A549 (cell line): Measurements from ENCODE around the gene NSMCE4A.

ENCODE experiments used
- CBX2 ChIP-seq: fragments of 200-600 bp; sonication (generic); IDR thresholded peaks from 2 replicates; pipeline ENCODE4 v1.6.1; 2016; ENCODE audit warnings: low read depth, mild to moderate bottlenecking, borderline replicate concordance
- EP300 ChIP-seq, 2 experiments: fragments of >200 bp; sonication (Bioruptor Twin); formaldehyde crosslinking; IDR thresholded peaks; 2 replicates in 1 of 2; 3 replicates in 1 of 2; pipeline ENCODE4 v1.6.1; 2016 to 2017
- MAFK ChIP-seq: fragments of 450-650 bp; IDR thresholded peaks from 2 replicates; pipeline ENCODE4 v1.6.1; 2014; ENCODE audit not compliant: partially characterized antibody
- PHF8 ChIP-seq: fragments of 200-600 bp; sonication (generic); IDR thresholded peaks from 2 replicates; pipeline ENCODE4 v1.6.1; 2016; ENCODE audit warnings: low read depth, mild to moderate bottlenecking, antibody characterized with exemption, moderate library complexity, borderline replicate concordance
- POLR2A ChIP-seq: IDR thresholded peaks from 2 replicates; pipeline ENCODE4 v1.6.1; 2012; ENCODE audit warnings: mild to moderate bottlenecking, low read length
- TF ChIP-seq, protein P1 (sequence below): fragments of >200 bp; sonication (Bioruptor Twin); formaldehyde crosslinking; IDR thresholded peaks from 3 replicates; pipeline ENCODE4 v1.5.1; 2016
- TF ChIP-seq, protein P2 (sequence below): fragments of 200-600 bp; sonication (generic); IDR thresholded peaks from 2 replicates; pipeline ENCODE4 v1.6.1; 2016; ENCODE audit warnings: antibody characterized with exemption, mild to moderate bottlenecking, moderate library complexity
- TF ChIP-seq, protein P3 (sequence below): fragments of 450-650 bp; IDR thresholded peaks from 2 replicates; pipeline ENCODE4 v1.6.1; 2014; ENCODE audit warnings: antibody characterized with exemption

DNA sequence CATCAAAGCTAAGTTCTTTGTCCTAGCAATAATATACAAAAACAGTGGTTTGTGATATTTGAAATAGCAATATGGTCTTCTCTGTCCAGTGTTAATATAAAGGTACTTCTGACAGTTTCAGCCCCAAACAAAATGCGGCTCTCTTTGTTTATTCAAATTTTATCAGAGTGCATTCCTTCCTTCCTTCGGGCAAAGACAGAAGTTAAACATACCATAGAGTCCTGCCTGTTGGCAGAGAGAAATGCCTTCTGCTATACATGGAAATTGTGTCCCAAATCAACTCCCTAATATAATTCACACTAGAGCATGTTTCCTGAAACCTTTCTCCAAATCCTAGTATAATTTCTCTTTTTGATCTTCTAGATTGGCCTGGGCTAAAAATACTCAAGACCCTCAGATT, 26.0 kb downstream of the NSMCE4A start:
- TF ChIP-seq POLR2A (no peak), EP300 (IDR thresholded peaks at IDR 0.05) (no peak), PHF8 (no peak), MAFK (no peak), CBX2 (no peak)
- TF ChIP-seq, protein P1, sequence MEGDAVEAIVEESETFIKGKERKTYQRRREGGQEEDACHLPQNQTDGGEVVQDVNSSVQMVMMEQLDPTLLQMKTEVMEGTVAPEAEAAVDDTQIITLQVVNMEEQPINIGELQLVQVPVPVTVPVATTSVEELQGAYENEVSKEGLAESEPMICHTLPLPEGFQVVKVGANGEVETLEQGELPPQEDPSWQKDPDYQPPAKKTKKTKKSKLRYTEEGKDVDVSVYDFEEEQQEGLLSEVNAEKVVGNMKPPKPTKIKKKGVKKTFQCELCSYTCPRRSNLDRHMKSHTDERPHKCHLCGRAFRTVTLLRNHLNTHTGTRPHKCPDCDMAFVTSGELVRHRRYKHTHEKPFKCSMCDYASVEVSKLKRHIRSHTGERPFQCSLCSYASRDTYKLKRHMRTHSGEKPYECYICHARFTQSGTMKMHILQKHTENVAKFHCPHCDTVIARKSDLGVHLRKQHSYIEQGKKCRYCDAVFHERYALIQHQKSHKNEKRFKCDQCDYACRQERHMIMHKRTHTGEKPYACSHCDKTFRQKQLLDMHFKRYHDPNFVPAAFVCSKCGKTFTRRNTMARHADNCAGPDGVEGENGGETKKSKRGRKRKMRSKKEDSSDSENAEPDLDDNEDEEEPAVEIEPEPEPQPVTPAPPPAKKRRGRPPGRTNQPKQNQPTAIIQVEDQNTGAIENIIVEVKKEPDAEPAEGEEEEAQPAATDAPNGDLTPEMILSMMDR, result no peak
- TF ChIP-seq, protein P2, sequence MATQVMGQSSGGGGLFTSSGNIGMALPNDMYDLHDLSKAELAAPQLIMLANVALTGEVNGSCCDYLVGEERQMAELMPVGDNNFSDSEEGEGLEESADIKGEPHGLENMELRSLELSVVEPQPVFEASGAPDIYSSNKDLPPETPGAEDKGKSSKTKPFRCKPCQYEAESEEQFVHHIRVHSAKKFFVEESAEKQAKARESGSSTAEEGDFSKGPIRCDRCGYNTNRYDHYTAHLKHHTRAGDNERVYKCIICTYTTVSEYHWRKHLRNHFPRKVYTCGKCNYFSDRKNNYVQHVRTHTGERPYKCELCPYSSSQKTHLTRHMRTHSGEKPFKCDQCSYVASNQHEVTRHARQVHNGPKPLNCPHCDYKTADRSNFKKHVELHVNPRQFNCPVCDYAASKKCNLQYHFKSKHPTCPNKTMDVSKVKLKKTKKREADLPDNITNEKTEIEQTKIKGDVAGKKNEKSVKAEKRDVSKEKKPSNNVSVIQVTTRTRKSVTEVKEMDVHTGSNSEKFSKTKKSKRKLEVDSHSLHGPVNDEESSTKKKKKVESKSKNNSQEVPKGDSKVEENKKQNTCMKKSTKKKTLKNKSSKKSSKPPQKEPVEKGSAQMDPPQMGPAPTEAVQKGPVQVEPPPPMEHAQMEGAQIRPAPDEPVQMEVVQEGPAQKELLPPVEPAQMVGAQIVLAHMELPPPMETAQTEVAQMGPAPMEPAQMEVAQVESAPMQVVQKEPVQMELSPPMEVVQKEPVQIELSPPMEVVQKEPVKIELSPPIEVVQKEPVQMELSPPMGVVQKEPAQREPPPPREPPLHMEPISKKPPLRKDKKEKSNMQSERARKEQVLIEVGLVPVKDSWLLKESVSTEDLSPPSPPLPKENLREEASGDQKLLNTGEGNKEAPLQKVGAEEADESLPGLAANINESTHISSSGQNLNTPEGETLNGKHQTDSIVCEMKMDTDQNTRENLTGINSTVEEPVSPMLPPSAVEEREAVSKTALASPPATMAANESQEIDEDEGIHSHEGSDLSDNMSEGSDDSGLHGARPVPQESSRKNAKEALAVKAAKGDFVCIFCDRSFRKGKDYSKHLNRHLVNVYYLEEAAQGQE, result no peak
- TF ChIP-seq, protein P3, sequence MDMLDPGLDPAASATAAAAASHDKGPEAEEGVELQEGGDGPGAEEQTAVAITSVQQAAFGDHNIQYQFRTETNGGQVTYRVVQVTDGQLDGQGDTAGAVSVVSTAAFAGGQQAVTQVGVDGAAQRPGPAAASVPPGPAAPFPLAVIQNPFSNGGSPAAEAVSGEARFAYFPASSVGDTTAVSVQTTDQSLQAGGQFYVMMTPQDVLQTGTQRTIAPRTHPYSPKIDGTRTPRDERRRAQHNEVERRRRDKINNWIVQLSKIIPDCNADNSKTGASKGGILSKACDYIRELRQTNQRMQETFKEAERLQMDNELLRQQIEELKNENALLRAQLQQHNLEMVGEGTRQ, result no peak
